Measurements from ENCODE around the gene POU6F1.

The POU6F1 gene

DNA sequence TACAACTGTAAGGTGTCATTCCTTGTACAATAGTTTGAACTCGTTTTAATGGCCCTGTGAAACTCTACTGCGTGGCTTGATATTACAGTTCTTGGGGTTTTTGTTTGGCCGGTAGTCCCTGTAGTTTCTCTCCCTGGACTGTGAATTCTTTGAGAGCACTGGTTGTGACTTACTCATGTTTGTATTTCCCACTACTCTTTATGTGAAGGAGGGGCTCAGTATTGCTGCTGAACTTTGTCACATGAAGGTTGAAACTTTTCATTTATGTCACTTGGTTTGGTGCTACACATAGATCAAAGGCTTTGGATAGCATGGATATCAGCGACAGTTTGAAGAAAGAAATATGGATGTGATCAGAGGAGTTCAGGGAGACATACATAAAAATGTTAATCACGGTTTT, 1.5 kb upstream of the POU6F1 start:
- DNase-seq (ENCODE audit: insufficient read length, low spot score) (no peak), FAIRE-seq (no peak)
- TF ChIP-seq, protein P1, sequence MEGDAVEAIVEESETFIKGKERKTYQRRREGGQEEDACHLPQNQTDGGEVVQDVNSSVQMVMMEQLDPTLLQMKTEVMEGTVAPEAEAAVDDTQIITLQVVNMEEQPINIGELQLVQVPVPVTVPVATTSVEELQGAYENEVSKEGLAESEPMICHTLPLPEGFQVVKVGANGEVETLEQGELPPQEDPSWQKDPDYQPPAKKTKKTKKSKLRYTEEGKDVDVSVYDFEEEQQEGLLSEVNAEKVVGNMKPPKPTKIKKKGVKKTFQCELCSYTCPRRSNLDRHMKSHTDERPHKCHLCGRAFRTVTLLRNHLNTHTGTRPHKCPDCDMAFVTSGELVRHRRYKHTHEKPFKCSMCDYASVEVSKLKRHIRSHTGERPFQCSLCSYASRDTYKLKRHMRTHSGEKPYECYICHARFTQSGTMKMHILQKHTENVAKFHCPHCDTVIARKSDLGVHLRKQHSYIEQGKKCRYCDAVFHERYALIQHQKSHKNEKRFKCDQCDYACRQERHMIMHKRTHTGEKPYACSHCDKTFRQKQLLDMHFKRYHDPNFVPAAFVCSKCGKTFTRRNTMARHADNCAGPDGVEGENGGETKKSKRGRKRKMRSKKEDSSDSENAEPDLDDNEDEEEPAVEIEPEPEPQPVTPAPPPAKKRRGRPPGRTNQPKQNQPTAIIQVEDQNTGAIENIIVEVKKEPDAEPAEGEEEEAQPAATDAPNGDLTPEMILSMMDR (IDR thresholded peaks at IDR 0.05; ENCODE audit: insufficient read depth, missing control alignments) = no peak

DNA sequence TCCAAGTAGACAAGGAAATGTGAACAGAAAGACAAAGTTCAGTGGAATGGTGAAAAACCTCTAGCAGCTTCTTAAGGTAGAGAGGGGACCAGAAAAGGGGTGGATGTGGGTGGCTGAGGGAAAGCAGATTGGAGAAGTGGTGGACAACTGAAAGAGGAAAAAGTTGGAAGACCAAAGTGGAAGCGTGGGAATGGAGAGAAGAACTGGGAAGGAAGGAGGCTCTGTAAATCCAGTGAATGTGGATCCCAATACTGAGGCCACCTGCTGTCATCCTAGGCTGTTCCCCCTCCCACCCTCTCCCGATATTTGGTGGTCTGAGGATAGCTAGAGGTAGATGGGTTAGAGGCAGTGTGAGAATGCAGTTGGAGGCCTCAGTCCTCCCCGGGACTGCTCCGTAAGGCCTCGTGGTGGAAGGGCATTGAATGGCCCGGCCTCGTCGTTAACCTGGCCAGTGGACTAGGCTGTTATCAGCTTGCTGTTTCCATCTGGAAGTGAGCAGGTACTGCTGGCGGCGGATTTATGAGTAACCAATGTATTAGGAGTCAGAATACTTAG, 822 bp upstream of the POU6F1 start:
- no peak for FAIRE-seq
- TF ChIP-seq, protein P1 (IDR thresholded peaks at IDR 0.05; ENCODE audit: insufficient read depth, missing control alignments) = no peak
- no peak for DNase-seq (ENCODE audit: insufficient read length, low spot score)

DNA sequence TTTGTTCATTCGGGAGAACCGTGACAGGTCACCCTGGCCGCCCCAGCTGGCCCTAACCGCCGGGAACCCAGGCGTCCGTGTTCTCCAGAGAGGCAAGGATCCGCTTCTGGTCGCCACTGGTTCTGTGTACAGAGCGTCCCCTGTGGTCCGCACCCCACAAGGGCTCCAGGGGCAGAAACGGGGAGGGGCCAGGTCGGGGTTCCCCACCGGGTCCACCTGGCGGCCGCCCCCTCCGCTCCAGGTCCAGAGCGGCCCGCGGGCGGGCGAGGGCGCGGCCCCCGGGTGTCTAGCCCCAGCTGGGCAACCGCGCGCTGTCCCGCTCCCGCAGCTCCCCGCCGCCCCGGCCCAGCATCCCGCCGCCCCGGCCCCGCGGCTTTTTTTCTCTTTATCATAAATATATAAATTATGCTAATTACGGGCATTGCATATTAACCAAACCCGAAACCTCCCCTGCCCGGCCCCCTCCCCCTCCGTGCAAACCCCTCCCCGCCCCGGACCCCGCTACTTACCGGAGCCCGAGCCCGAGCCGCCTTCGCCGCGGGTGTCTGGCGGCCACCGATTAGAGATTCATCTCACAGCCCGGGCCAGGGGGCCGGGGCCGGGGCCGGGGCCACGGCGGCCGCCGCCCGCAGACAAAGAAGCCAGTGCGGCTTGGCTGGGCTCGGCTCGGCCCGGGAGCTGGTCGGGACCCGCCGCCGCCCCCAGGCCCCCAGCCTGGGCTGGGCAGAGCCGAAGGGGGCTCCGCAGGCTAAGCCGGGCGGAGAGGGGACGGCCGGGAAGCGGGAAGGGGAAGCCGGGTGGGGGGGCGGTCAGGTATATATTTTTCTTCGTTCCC, 512 bp downstream of the POU6F1 start:
- TF ChIP-seq, protein P1 (IDR thresholded peaks at IDR 0.05; ENCODE audit: insufficient read depth, missing control alignments) = peak; percentile 11
- peak; percentile 53 for DNase-seq (ENCODE audit: insufficient read length, low spot score)
- no peak for FAIRE-seq

DNA sequence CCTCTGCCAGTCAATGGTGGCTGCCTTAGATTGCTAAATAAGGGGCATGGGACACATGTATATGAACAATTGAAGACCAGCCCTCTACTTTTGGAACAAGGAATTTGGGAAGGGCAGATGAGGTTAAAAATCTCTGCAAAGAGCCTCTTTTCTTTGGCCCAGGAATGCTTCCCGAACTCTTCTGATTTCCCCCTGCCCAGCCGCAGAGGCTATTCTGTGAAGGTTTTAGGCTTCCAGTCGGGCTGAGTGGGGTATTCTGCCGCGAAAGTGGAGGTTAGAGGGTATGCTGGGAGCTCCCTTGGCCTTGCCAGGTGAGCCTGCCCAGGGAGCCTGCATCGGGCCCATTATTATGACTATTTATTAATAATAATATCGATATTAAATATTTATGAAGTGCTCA, 1.2 kb downstream of the POU6F1 start:
- TF ChIP-seq, protein P1 (IDR thresholded peaks at IDR 0.05; ENCODE audit: insufficient read depth, missing control alignments) = no peak
- DNase-seq (ENCODE audit: insufficient read length, low spot score) = no peak
- FAIRE-seq = no peak

DNA sequence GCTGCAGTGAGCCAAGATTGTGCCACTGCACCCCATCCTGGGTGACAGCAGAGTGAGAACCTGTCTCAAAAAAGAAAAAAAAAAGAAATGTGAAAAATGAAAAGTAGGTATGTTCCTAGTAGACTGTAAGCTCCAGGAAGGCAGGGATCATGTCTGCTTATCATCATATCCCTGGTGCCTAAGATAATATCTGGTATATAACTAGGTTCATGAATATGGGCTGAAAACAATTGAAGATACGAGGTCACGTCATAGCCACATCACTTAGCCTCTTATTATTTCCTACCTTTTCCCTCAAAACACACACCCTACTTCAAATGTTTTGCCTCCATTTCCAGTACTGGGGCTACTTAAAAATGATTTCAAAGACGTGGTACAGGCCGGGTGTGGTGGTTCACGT, 3.0 kb downstream of the POU6F1 start:
- DNase-seq (ENCODE audit: insufficient read length, low spot score) (no peak), FAIRE-seq (no peak)
- TF ChIP-seq, protein P1 (IDR thresholded peaks at IDR 0.05; ENCODE audit: insufficient read depth, missing control alignments) = no peak

DNA sequence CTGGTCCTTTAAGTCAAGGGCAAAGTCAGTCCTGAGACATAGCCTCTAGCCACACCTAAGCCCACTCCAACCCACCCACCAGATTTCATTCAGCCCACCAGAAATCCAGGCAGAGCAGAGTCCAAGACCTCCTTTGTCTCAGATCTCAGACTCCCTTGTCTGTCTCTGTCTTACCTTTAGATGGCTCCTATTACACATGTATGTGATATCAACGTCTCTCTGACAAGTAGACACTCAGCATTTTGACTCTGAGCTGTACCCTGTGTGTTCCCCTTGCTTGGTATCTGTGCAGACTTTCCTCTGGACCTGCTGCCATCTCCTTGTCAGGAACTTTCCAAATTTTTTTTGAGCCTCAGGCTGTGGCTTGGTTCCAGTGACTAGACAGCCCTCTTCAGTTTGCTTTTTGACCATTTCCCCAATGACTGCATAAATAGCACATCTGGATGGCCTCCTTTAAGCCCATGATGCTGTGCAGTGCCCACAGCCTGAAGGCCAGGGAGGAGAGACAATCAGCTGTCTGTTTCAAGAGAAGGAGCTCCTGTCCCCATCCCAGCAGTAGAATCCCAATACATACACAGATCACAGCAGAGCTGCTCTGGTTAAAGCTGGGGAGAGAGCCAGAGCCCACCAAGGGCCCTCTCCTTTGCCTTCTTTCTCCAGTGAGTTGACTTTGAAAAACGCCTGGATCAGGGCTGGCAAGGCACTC, 7.0 kb downstream of the POU6F1 start:
- TF ChIP-seq, protein P1 (IDR thresholded peaks at IDR 0.05; ENCODE audit: insufficient read depth, missing control alignments) = no peak
- no peak for FAIRE-seq
- no peak for DNase-seq (ENCODE audit: insufficient read length, low spot score)

All from D721Med (cell line).